Amygdala (tissue), 56 donors: Measurements from ENCODE around the gene TRAPPC3.

Experiments used
- DNase-seq, 56 donors: peaks; one replicate each; lab custom pipeline; 2025; lab: John Stamatoyannopoulos, UW

The TRAPPC3 gene

GRCh38 chr1:36108314-36108713, 41.0 kb downstream of the TRAPPC3 start:
- no peak for DNase-seq

DNA sequence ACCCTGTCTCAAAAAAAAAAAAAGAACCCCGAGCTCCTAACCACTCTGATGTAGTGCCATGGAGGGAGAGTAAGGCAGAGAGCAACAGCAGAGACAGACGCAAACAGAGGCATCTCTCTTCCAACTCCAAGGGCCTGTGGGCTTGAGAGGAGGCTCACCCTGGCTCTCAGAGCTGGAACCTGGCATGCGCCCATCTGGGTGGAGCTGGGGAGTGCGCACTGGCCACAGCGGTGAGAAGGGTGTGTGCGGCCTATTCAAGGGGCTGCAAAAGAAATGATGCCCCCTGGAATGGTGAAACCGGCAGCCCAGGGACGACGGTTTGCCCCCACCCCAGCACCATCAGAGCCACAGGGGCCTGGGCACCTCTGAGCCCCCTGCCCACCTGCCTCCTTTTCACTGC, 41.9 kb downstream of the TRAPPC3 start:
- DNase-seq = no peak

DNA sequence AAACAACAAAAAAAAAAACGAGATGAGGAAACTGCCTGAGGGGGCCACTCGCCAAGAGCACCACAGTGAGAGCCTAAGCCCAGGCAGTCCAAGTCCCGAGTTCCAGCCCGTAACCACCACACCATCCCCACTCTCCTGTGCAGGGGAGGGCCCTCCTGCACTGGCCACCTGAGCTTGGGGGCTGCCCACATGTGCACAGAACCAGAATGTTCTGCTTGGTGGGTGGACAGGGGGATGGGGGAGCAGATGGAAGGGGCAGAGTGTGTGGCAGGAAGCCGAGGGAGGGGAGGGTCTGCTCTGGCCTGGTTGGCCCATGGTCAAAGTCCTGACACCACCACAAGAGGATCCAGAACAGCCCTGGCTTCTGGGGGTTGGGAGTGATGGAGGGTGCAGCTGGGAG, 43.0 kb downstream of the TRAPPC3 start:
- DNase-seq = no peak

- DNase-seq = no peak
Measured at GRCh38 chr1:36101546-36101945, 47.7 kb downstream of the TRAPPC3 start.

GRCh38 chr1:36100376-36100775, 48.9 kb downstream of the TRAPPC3 start:
- no peak for DNase-seq

GRCh38 chr1:36099681-36100341, 49.5 kb downstream of the TRAPPC3 start:
- peak in 43 of 56 donors; percentile 12 to 82 (median 46) for DNase-seq

DNA sequence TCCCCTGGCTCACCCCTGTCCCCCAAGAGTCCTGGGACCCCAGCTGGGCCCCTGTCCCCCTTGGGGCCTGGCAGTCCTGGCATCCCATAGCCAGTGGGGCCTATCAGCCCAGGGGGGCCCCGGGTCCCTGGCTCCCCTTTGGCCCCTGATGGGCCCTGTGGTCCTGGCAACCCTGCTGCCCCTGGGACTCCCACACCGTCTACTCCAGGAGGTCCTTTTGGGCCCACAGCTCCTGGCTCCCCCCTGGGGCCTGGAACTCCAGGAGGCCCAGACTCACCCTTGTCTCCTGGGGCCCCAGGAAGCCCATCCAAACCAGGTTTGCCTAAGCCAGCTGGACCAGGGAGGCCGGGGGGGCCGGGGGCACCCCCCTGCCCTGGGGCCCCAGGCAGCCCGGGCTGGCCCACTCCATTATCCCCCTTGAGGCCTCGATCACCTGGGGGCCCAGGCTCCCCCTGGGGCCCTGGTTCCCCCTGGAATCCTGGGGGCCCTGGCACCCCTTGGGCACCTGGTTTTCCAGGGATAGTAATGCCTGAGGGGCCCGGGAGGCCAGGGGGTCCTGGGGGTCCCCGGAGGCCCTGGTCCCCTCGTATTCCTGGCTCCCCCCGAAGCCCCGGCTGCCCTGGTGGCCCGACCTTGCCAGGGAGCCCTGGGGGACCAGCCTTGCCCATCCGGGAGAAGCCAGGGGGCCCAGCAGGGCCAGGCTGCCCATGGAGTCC, 50.5 kb downstream of the TRAPPC3 start:
- DNase-seq = no peak

- no peak for DNase-seq
Measured at GRCh38 chr1:36097693-36098585, 51.3 kb downstream of the TRAPPC3 start.

DNA sequence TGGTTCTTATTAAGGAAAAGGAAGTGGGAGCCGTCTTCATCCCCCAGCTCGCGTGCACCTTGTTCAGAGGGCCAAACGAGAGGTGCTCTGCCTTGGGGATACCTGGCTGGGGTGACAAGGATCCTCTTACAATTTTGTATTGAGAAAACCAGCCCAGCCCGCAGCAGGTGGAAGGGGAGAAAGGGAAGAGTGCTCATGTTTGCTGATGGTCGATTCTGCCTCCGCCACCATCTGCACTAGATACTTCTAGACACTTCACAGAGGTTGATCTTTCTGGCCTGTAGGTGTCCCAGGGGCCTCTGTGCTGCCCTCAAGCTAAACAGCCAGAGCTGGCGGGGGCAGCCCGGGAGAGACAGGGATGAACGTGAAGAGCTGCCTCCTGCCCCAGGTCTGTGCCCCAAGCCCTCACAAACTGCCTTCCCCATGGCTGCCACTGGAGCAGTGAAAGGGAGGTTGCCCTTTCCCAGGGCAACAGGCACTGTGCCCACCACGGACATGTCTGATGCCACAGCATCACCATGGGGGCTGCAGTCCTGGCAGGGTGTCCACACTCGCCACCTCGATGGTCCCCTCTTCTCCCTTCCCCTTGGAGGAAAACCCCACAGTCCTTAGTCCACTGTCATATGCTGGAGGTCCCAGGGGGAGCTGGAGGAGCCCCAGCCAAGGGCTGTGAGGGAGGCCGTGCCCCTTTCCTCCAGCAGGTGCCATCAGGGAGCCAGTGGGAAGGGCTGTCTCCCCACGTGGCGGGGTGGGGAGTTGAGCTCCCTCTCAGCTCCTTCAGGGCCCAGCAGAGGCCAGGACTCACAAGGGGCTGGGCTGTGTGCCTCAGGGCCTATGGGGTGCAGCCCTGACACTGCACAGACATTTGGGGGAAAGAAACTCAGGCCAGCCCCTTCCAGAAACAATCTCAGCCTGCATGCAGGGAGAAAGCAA, 52.5 kb downstream of the TRAPPC3 start:
- DNase-seq = no peak

- DNase-seq = peak in 2 of 56 donors; percentile 25 to 26
Measured at GRCh38 chr1:36095760-36096405, 53.4 kb downstream of the TRAPPC3 start.

DNA sequence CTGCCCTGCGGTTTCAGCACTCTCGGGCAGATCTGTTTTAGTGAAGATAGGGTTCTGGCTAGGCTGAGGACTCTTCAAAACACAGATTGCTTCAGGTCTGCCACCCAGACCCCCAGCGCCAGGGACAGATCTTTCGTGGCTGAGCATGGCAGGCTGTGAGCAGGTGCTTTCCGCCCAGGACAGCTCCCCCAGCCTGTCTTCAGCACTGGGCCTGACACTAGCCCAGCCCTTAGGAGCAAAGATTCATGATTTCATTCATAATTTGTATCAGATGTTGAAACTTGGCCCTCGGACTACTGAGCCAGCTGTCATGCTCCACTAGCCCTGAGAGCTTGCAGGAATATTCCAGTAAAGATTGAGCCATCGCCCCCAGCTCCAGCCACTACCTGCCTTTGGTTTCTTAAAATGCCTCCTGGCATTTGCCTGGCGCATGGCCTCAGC, 54.6 kb downstream of the TRAPPC3 start:
- DNase-seq = no peak

DNA sequence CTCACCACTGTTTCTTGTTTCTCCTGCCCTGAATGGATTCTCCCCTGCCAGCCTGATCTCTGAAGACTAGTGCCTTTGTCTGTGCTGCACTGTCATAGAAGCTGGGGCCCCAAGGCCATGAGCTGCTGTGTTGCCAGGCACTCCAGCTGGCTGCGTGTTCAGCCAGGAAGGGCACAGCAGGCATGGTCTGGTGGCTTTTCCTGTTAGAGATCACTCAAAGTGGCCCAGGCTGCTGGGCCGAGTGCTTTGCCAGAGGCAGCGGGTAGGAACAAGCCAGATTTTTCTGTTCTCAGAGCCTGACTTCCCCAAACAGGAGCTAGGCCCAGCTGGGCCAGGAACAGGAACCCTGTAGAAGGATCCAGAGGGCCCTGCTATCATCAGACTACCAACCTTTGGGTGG, 55.4 kb downstream of the TRAPPC3 start:
- DNase-seq = peak in 53 of 56 donors; percentile 37 to 95 (median 78)

GRCh38 chr1:36093226-36093625, 56.1 kb downstream of the TRAPPC3 start:
- peak in 1 of 56 donors; percentile 42 for DNase-seq

- DNase-seq = no peak
Measured at GRCh38 chr1:36092798-36093185, 56.5 kb downstream of the TRAPPC3 start.

- no peak for DNase-seq
Measured at GRCh38 chr1:36092166-36092797, 57.0 kb downstream of the TRAPPC3 start.

DNA sequence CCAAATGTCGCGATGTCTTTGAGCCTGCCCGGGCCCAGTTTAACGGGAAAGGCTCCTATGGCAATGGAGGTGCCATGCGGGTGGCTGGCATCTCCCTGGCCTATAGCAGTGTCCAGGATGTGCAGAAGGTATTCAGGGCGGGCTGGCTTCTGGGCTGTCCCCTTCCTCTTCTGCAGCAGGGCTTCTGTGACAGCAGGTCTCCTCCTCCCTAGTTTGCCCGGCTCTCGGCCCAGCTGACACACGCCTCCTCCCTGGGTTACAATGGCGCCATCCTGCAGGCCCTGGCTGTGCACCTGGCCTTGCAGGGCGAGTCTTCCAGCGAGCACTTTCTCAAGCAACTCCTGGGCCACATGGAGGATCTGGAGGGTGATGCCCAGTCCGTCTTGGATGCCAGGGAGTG, 57.6 kb downstream of the TRAPPC3 start:
- no peak for DNase-seq

GRCh38 chr1:36091141-36091540, 58.1 kb downstream of the TRAPPC3 start:
- DNase-seq = no peak

DNA sequence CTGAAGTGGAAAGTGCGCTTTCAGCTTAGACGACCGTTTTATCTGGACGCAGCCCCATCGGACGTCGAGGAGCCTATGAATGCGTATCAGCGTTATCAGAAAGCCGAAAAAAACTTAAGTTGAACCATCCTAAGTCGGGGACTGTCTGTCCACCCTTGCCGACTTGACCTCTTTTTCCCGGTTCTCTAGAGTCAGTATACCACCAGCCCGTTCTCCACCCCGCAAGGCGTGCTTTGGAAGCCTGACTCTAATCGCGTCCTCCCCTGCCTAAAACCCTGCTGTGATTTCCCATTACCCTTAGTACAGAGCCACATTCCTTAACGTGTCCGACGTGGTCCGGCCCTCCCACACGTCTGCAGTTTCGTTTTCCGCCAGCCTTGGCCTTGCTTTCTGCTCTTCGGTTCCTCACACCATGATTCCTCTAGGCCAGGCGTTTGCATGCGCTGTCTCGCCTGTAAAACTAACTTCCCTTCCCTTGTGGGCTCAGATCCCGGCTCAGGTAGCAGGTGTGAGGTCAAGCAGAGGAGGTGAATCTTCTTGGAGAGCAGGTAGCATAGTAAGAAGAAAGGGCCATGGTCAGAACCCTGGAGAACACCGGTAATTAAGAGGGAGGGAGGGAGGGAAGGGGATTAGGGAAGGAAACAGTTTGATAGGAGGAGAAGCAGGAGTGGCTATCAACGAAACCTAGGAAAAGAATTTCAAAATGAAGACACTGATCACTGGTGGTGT, 59.7 kb downstream of the TRAPPC3 start:
- no peak for DNase-seq
